Neuronal stem cell (in vitro differentiated cells): ENCODE results near the gene PRR5.

ENCODE experiments used
- DNase-seq: peaks from one replicate; pipeline ENCODE4 v3.0.0-alpha.2; 2013; ENCODE audit warnings: low spot score
- H2AFZ ChIP-seq: one replicate; pipeline ENCODE4 v1.6.1; 2013; ENCODE audit warnings: mild to moderate bottlenecking, low read length, inconsistent platforms
- H2AK5ac ChIP-seq: 2 replicates; pipeline ENCODE4 v1.6.1; 2013; ENCODE audit warnings: low read depth, mild to moderate bottlenecking, inconsistent platforms, low read length, moderate library complexity, mixed read lengths
- H2BK120ac ChIP-seq: 2 replicates; pipeline ENCODE4 v1.6.1; 2013; ENCODE audit warnings: low read depth, mild to moderate bottlenecking, inconsistent platforms, low read length, moderate library complexity, mixed read lengths
- H2BK12ac ChIP-seq: one replicate; pipeline ENCODE4 v1.6.1; 2013; ENCODE audit warnings: low read length, inconsistent platforms
- H2BK15ac ChIP-seq: 2 replicates; pipeline ENCODE4 v1.6.1; 2013; ENCODE audit warnings: mild to moderate bottlenecking, low read length, inconsistent platforms, mixed read lengths
- H2BK5ac ChIP-seq: one replicate; pipeline ENCODE4 v1.6.1; 2013; ENCODE audit warnings: inconsistent platforms, mild to moderate bottlenecking, low read length, moderate library complexity
- H3K14ac ChIP-seq: one replicate; pipeline ENCODE4 v1.6.1; 2013; ENCODE audit warnings: low read length, inconsistent platforms
- H3K18ac ChIP-seq: 2 replicates; pipeline ENCODE4 v1.6.1; 2013; ENCODE audit warnings: low read length, inconsistent platforms
- H3K23ac ChIP-seq: 2 replicates; pipeline ENCODE4 v1.6.1; 2013; ENCODE audit warnings: low read depth, mild to moderate bottlenecking, mixed read lengths, low read length, inconsistent platforms; ENCODE audit not compliant: poor library complexity
- H3K27ac ChIP-seq: replicated peaks from 3 replicates; pipeline ENCODE4 v1.5.1; 2013; ENCODE audit warnings: low read length, inconsistent platforms
- H3K27me3 ChIP-seq, 3 experiments: 2 replicates each; pipeline ENCODE4 v1.6.1; 2013; ENCODE audit warnings: low read length in 3 of 3, mild to moderate bottlenecking in 2 of 3, inconsistent platforms in 1 of 3, low read depth in 1 of 3, mixed read lengths in 1 of 3, moderate library complexity in 1 of 3; ENCODE audit not compliant: control insufficient read depth in 3 of 3, insufficient read depth in 3 of 3
- H3K36me3 ChIP-seq, 2 donors: replicated peaks in 1 of 2; 2 replicates each; pipeline ENCODE4 v1.6.1; 2013; ENCODE audit warnings: low read length in 2 of 2; ENCODE audit not compliant: control insufficient read depth in 2 of 2, insufficient read depth in 2 of 2
- H3K4ac ChIP-seq: 2 replicates; pipeline ENCODE4 v1.6.1; 2013; ENCODE audit warnings: inconsistent platforms, mild to moderate bottlenecking, low read length, moderate library complexity
- H3K4me1 ChIP-seq, 2 donors: 1 replicate in 1 of 2; 2 replicates in 1 of 2; pipeline ENCODE4 v1.6.1; 2013; ENCODE audit warnings: low read length in 2 of 2, low read depth in 1 of 2; ENCODE audit not compliant: control insufficient read depth in 2 of 2, insufficient read depth in 1 of 2
- H3K4me2 ChIP-seq: one replicate; pipeline ENCODE4 v1.6.1; 2013; ENCODE audit warnings: mild to moderate bottlenecking, low read length, inconsistent platforms; ENCODE audit not compliant: insufficient read depth, poor library complexity, severe bottlenecking
- H3K4me3 ChIP-seq, 2 donors: 2 replicates each; pipeline ENCODE4 v1.5.1; 2013; ENCODE audit warnings: low read length in 2 of 2, mild to moderate bottlenecking in 2 of 2, inconsistent platforms in 1 of 2, moderate library complexity in 1 of 2
- H3K79me1 ChIP-seq: one replicate; pipeline ENCODE4 v1.6.1; 2013; ENCODE audit warnings: low read depth, mild to moderate bottlenecking, inconsistent platforms, low read length, moderate library complexity
- H3K9ac ChIP-seq: one replicate; pipeline ENCODE4 v1.6.1; 2013; ENCODE audit warnings: mild to moderate bottlenecking, low read depth, low read length, inconsistent platforms; ENCODE audit not compliant: poor library complexity
- H3K9me3 ChIP-seq, 2 donors: replicated peaks in 1 of 2; 2 replicates each; pipeline versions ENCODE3 to v1.6.1; 2013; ENCODE audit warnings: low read length in 2 of 2, mild to moderate bottlenecking in 2 of 2, inconsistent platforms in 1 of 2, low read depth in 1 of 2, mixed read lengths in 1 of 2, moderate library complexity in 1 of 2; ENCODE audit not compliant: control insufficient read depth in 2 of 2, insufficient read depth in 1 of 2
- H4K8ac ChIP-seq: one replicate; pipeline ENCODE4 v1.6.1; 2013; ENCODE audit warnings: low read depth, mild to moderate bottlenecking, inconsistent platforms, low read length, moderate library complexity
- H4K91ac ChIP-seq: one replicate; pipeline ENCODE4 v1.6.1; 2013; ENCODE audit warnings: low read length, low read depth, mild to moderate bottlenecking, inconsistent platforms; ENCODE audit not compliant: poor library complexity
- WGBS, 2 donors: extraction: QIAGEN DNeasy Blood & Tissue Kit; methylation state at CpG; one replicate each; pipeline ENCODE4 v1.1.7; 2013; ENCODE audit warnings: missing lambda C conversion rate in 2 of 2, mixed read lengths in 1 of 2; ENCODE audit not compliant: insufficient read length in 2 of 2, insufficient replicate concordance in 1 of 2; ENCODE audit errors: extremely low coverage in 2 of 2; 5-methylcytosine and 5-hydroxymethylcytosine counted together

PRR5 gene

DNA sequence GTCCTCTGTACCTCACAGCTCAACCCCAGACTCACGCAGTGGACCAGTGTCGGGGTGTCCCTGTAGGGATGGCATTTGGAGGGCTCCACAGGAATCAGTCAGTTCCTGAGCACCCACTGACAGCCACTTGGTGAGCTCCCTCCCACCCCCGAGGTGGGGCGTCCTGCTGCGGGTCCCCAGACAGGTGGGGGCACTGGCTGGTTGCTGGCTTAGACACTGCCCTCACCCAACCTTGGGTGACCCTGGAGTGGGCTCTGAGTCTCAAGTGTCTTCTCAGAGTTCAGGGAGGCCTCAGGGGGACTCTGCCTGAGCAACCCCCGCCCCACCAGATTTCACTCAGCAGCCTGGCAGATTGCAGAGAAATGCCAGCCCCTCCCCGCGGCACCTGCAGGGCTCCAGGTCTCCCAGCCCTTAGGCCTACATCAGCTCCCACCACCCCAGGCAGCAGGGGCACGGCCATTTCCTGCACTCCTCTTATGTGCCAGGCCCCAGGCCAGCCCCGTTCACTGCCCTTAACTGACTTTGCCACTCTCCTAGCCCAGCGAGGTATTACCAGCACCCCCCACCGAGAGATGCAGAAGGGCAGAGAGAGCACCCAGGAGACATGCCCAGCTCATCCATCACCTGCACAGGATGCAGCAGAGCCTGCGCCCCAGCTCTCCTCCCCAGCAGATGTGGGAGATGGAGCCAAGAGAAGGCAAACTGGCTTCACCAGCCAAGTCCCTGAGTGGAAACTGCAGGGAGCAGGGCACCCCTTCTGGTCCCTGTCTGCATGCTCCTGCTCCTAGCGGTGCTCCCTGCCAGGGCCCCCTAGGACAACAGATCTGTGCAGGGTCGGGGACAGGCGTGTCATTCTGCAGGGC, 2.4 kb downstream of the PRR5 start:
- WGBS, 2 donors = no CpG with 5 or more reads among the region's 16 CpGs
- no peak overlapping the region for H3K23ac ChIP-seq
- peaks cover 0 to 65% (median 3%) of the 10 kb centered on the region in 3 experiments for H3K27me3 ChIP-seq
- H2BK5ac ChIP-seq = no peak overlapping the region
- no peak overlapping the region for H2AFZ ChIP-seq
- peak overlapping the region; percentile 45 for H2BK15ac ChIP-seq
- peaks cover 12 to 20% of the 10 kb centered on the region in 2 donors for H3K4me1 ChIP-seq
- peaks cover 0 to 4% of the 10 kb centered on the region in 2 donors for H3K9me3 ChIP-seq
- H3K27ac ChIP-seq = no peak overlapping the region
- no peak overlapping the region for H3K4me2 ChIP-seq
- H3K14ac ChIP-seq = no peak overlapping the region
- peak overlapping the region; percentile 1 for H3K18ac ChIP-seq
- H2BK120ac ChIP-seq = no peak overlapping the region
- no peak overlapping the region for H3K9ac ChIP-seq
- peak overlapping the region; percentile 48 for H2AK5ac ChIP-seq
- H3K36me3 ChIP-seq = no peaks in the 10 kb centered on the region
- no peak overlapping the region for H3K4ac ChIP-seq
- DNase-seq = no peak
- H2BK12ac ChIP-seq = no peak overlapping the region
- no peak overlapping the region for H3K4me3 ChIP-seq
- H4K91ac ChIP-seq = no peak overlapping the region
- H3K79me1 ChIP-seq = peaks cover 3% of the 10 kb centered on the region
- no peak overlapping the region for H4K8ac ChIP-seq

DNA sequence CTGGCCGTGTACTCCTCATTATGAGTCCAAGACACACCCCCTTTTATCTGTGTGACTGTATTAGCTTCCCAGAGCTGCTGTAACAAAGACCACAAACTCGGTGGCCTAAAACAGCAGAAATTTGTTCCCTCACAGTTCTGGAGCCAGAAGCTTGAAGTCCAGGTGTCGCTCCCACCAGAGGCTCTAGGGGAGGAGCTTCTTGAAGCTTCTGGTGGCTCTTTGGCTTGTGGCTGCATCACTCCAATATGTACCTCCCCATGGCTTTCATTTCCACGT, 3.0 kb downstream of the PRR5 start:
- Histone ChIP-seq H2BK5ac (no peak overlapping the region), H4K91ac (no peak overlapping the region), H3K4me1 (peaks cover 10 to 18% of the 10 kb centered on the region in 2 donors), H3K27ac (no peak overlapping the region), H3K4me2 (no peak overlapping the region), H3K36me3 (no peaks in the 10 kb centered on the region), H2BK15ac (no peak overlapping the region), H3K14ac (no peak overlapping the region), H3K9ac (no peak overlapping the region), H4K8ac (no peak overlapping the region), H3K4ac (no peak overlapping the region), H2AFZ (no peak overlapping the region), H2BK12ac (no peak overlapping the region), H3K79me1 (peaks cover 7% of the 10 kb centered on the region), H3K23ac (no peak overlapping the region), H2BK120ac (no peak overlapping the region), H3K27me3 (peaks cover 0 to 59% (median 3%) of the 10 kb centered on the region in 3 experiments), H3K4me3 (no peak overlapping the region), H3K9me3 (peaks cover 0 to 4% of the 10 kb centered on the region in 2 donors), H2AK5ac (no peak overlapping the region), H3K18ac (no peak overlapping the region)
- DNase-seq = no peak
- no CpG with 5 or more reads among the region's 4 CpGs for WGBS, 2 donors

DNA sequence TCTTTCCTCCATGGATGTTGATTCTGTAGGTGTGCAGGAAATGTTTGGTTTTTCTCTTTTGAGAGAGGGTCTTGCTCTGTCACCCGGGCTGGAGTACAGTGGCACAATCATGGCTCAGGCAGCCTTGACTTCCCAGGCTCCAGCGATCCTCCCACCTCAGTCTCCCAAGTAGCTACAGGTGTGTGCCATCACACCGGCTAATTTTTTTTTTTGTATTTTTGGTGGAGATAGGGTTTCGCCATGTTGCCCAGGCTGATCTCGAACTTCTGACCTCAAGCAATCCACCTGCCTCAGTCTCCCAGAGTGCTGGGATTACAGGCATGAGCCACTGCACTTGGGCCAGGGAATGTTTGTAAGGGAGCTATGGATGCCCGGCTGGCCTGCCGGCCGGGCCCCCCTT, 4.5 kb downstream of the PRR5 start:
- no peak overlapping the region for H3K27ac ChIP-seq

DNA sequence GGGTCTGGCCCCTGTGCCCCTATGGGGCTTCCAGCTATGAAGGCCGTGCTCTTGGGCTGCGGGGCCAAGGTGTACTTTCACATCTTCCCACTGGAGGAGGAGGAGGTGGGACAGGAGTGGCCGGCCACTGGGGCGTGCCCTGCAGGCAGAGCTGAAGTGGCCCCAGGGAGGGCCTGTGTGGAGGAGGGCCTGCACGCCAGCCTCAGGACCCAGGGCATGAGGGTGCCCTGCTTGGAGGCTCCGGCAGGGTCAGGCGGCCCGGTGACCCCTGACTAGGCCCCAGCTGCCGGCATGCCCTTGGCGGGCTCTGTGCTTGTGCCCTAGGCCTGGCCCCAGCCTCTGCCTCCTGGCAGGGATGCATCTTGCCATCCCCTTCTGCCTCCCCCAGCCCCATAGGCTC, 5.2 kb downstream of the PRR5 start:
- no peak overlapping the region for H2BK12ac ChIP-seq
- peak overlapping the region; percentile 21 for H3K9ac ChIP-seq
- no peak overlapping the region for H3K14ac ChIP-seq
- no peak overlapping the region for H4K91ac ChIP-seq
- no peak overlapping the region for H3K18ac ChIP-seq
- H3K36me3 ChIP-seq = no peaks in the 10 kb centered on the region
- no peak overlapping the region for H2BK120ac ChIP-seq
- peaks cover 10 to 17% of the 10 kb centered on the region in 2 donors for H3K4me1 ChIP-seq
- H3K4me2 ChIP-seq = no peak overlapping the region
- H3K23ac ChIP-seq = peak overlapping the region; percentile 73
- H3K9me3 ChIP-seq = peaks cover 0 to 4% of the 10 kb centered on the region in 2 donors
- H3K4me3 ChIP-seq = no peak overlapping the region
- DNase-seq = no peak
- no peak overlapping the region for H3K4ac ChIP-seq
- no peak overlapping the region for H2AFZ ChIP-seq
- H3K79me1 ChIP-seq = peaks cover 9% of the 10 kb centered on the region
- H3K27ac ChIP-seq = no peak overlapping the region
- peak overlapping the region; percentile 49 for H2BK5ac ChIP-seq
- peaks cover 0 to 42% (median 3%) of the 10 kb centered on the region in 3 experiments for H3K27me3 ChIP-seq
- no peak overlapping the region for H4K8ac ChIP-seq
- H2AK5ac ChIP-seq = peak overlapping the region; percentile 84
- WGBS, 2 donors = no CpG with 5 or more reads among the region's 10 CpGs
- no peak overlapping the region for H2BK15ac ChIP-seq

More for the DNA sequence above, 4.5 kb downstream of the PRR5 start:
- H2AFZ ChIP-seq = no peak overlapping the region
- peaks cover 0 to 4% of the 10 kb centered on the region in 2 donors for H3K9me3 ChIP-seq
- H2BK12ac ChIP-seq = no peak overlapping the region
- H3K14ac ChIP-seq = no peak overlapping the region
- H3K23ac ChIP-seq = no peak overlapping the region
- no peak overlapping the region for H2BK15ac ChIP-seq
- no peak overlapping the region for H4K91ac ChIP-seq
- H2BK120ac ChIP-seq = no peak overlapping the region
- H3K4me3 ChIP-seq = no peak overlapping the region
- DNase-seq = no peak
- no CpG with 5 or more reads among the region's 8 CpGs for WGBS, 2 donors
- peaks cover 9% of the 10 kb centered on the region for H3K79me1 ChIP-seq
- peaks cover 10 to 18% of the 10 kb centered on the region in 2 donors for H3K4me1 ChIP-seq
- no peak overlapping the region for H3K4me2 ChIP-seq
- no peak overlapping the region for H3K18ac ChIP-seq
- H3K4ac ChIP-seq = no peak overlapping the region
- H3K27me3 ChIP-seq = peaks cover 0 to 47% (median 3%) of the 10 kb centered on the region in 3 experiments
- no peak overlapping the region for H4K8ac ChIP-seq
- H2BK5ac ChIP-seq = no peak overlapping the region
- no peak overlapping the region for H3K9ac ChIP-seq
- no peaks in the 10 kb centered on the region for H3K36me3 ChIP-seq
- H2AK5ac ChIP-seq = no peak overlapping the region
